H1 (cell line): Measurements from ENCODE around the gene WIPF1.

Experiments used
- ATF3 ChIP-seq: IDR thresholded peaks from 2 replicates; pipeline ENCODE4 v1.6.1; 2011; ENCODE audit warnings: low read depth, mild to moderate bottlenecking, low read length; ENCODE audit not compliant: insufficient read depth
- CHD2 ChIP-seq: IDR thresholded peaks from 2 replicates; pipeline ENCODE4 v1.6.1; 2012; ENCODE audit warnings: low read length, improper control_type of control experiment
- CTCF ChIP-seq, 3 experiments: IDR thresholded peaks; 1 replicate in 2 of 3; 2 replicates in 1 of 3; pipeline versions ENCODE4 v1.5.1 to v1.6.1; 2011; ENCODE audit warnings: low read length in 3 of 3, mild to moderate bottlenecking in 3 of 3, inconsistent platforms in 2 of 3, low read depth in 1 of 3, moderate library complexity in 1 of 3; ENCODE audit not compliant: insufficient read depth in 1 of 3; ENCODE audit errors: control extremely low read depth in 1 of 3
- FOSL1 ChIP-seq: IDR thresholded peaks from 2 replicates; pipeline ENCODE4 v1.6.1; 2011; ENCODE audit warnings: mild to moderate bottlenecking, low read depth, low read length, moderate library complexity; ENCODE audit not compliant: insufficient read depth
- GABPA ChIP-seq: IDR thresholded peaks from 2 replicates; pipeline ENCODE4 v1.6.1; 2011; ENCODE audit warnings: mild to moderate bottlenecking, low read length, moderate library complexity, borderline replicate concordance; ENCODE audit not compliant: insufficient read depth
- JUN ChIP-seq: IDR thresholded peaks from 2 replicates; pipeline ENCODE4 v1.6.1; 2011; ENCODE audit warnings: low read depth, mild to moderate bottlenecking, improper control_type of control experiment, low read length
- POLR2AphosphoS5 ChIP-seq: IDR thresholded peaks from 2 replicates; pipeline ENCODE4 v1.6.1; 2011; ENCODE audit warnings: low read depth, low read length
- RAD21 ChIP-seq, 2 experiments: IDR thresholded peaks in 1 of 2; conservative IDR thresholded peaks in 1 of 2; 2 replicates each; pipeline ENCODE4 v1.6.1; 2011; ENCODE audit warnings: low read depth in 2 of 2, low read length in 2 of 2, improper control_type of control experiment in 1 of 2, inconsistent platforms in 1 of 2, mild to moderate bottlenecking in 1 of 2, moderate library complexity in 1 of 2
- RBBP5 ChIP-seq: IDR thresholded peaks from 2 replicates; pipeline ENCODE4 v1.7.1; 2012; ENCODE audit warnings: low read depth, mild to moderate bottlenecking, inconsistent platforms, low read length, moderate library complexity, borderline replicate concordance
- SP1 ChIP-seq: IDR thresholded peaks from 2 replicates; pipeline ENCODE4 v1.6.1; 2011; ENCODE audit warnings: low read depth, low read length
- TAF1 ChIP-seq: IDR thresholded peaks from 2 replicates; pipeline ENCODE4 v1.6.1; 2011; ENCODE audit warnings: mild to moderate bottlenecking, low read depth, low read length
- YY1 ChIP-seq: IDR thresholded peaks from 2 replicates; pipeline ENCODE4 v1.6.1; 2011; ENCODE audit warnings: low read depth, mild to moderate bottlenecking, low read length

- TF ChIP-seq YY1 (no peak), CTCF (IDR thresholded peaks at IDR 0.05; ENCODE audit: control extremely low read depth in 1 of 3, insufficient read depth in 1 of 3, low read depth in 1 of 3, low read length in 3 of 3) (no peak), ATF3 (no peak), JUN (no peak), RAD21 (IDR thresholded peaks at IDR 0.05 in 1 of 2, conservative IDR thresholded peaks at IDR 0.05 in 1 of 2; ENCODE audit: low read depth in 2 of 2, low read length in 2 of 2) (no peak), POLR2AphosphoS5 (no peak), CHD2 (no peak), RBBP5 (no peak), GABPA (no peak), FOSL1 (no peak), SP1 (no peak), TAF1 (no peak)
Observed at GRCh38 chr2:174529916-174530315, 67.7 kb downstream of the WIPF1 start.
